Naive thymus-derived CD4-positive, alpha-beta T cell (primary cell): Measurements from ENCODE around the gene PRKN. TPM values are rescaled to one million over a fixed set of nuclear protein-coding genes. Genes with fewer than 3 reads are reported as not detected.

ENCODE experiments used
- ATAC-seq: fragments of 150-1000 bp; cut with Tn5 transposase; 2 replicates; pipeline ENCODE4 v1.10.0; 2021; ENCODE audit warnings: mild to moderate bottlenecking, moderate library complexity
- CTCF ChIA-PET: fragments of 350-600 bp; sonication (Branson Sonifier 250); formaldehyde crosslinking; loops from one replicate; lab custom pipeline; 2021; ENCODE audit warnings: antibody characterized with exemption; lab: Charles Lee
- POLR2A ChIA-PET: fragments of 350-600 bp; sonication (Branson Sonifier 250); formaldehyde crosslinking; loops from one replicate; lab custom pipeline; 2021; ENCODE audit warnings: antibody characterized with exemption, inconsistent platforms; lab: Charles Lee
- DNase-seq, 9 donors: peaks; one replicate each; pipeline versions ENCODE4 v3.0.0 to v3.0.0-alpha.2; 2020 to 2022; ENCODE audit warnings: mixed read lengths in 1 of 9
- H3K27ac ChIP-seq: one replicate; pipeline ENCODE4 v1.7.0; 2013; ENCODE audit warnings: mild to moderate bottlenecking, low read depth, low read length, moderate library complexity
- H3K27me3 ChIP-seq, 2 donors: one replicate each; pipeline ENCODE4 v1.7.0; 2013; ENCODE audit warnings: low read length in 2 of 2, mild to moderate bottlenecking in 2 of 2, moderate library complexity in 2 of 2; ENCODE audit not compliant: control insufficient read depth in 2 of 2, insufficient read depth in 2 of 2
- H3K36me3 ChIP-seq, 3 experiments: 1 replicate in 2 of 3; 2 replicates in 1 of 3; pipeline ENCODE4 v1.7.0; 2013; ENCODE audit warnings: low read length in 3 of 3, mild to moderate bottlenecking in 3 of 3, moderate library complexity in 1 of 3; ENCODE audit not compliant: insufficient read depth in 3 of 3, control insufficient read depth in 2 of 3
- H3K4me1 ChIP-seq, 2 donors: one replicate each; pipeline ENCODE4 v1.7.0; 2013; ENCODE audit warnings: low read length in 2 of 2, mild to moderate bottlenecking in 2 of 2, moderate library complexity in 1 of 2; ENCODE audit not compliant: control insufficient read depth in 2 of 2, insufficient read depth in 2 of 2
- H3K4me3 ChIP-seq: 2 replicates; pipeline ENCODE4 v1.7.0; 2013; ENCODE audit warnings: mild to moderate bottlenecking, low read length
- H3K9me3 ChIP-seq, 3 experiments: 1 replicate in 2 of 3; 2 replicates in 1 of 3; pipeline ENCODE4 v1.7.0; 2013; ENCODE audit warnings: low read length in 3 of 3; ENCODE audit not compliant: control insufficient read depth in 2 of 3
- H3K27ac Mint-ChIP-seq, 9 donors: one replicate each; pipeline ENCODE4 v1.8.0; 2020 to 2022; ENCODE audit warnings: mixed read lengths in 9 of 9, mild to moderate bottlenecking in 8 of 9, moderate library complexity in 5 of 9, inconsistent platforms in 2 of 9
- H3K27me3 Mint-ChIP-seq, 5 donors: one replicate each; pipeline ENCODE4 v1.8.0; 2021 to 2022; ENCODE audit warnings: mixed read lengths in 5 of 5, mild to moderate bottlenecking in 1 of 5
- H3K36me3 Mint-ChIP-seq, 5 donors: one replicate each; pipeline ENCODE4 v1.8.0; 2020 to 2022; ENCODE audit warnings: mixed read lengths in 5 of 5, mild to moderate bottlenecking in 3 of 5, inconsistent platforms in 1 of 5
- H3K4me1 Mint-ChIP-seq, 7 donors: one replicate each; pipeline ENCODE4 v1.8.0; 2020 to 2022; ENCODE audit warnings: mixed read lengths in 7 of 7, mild to moderate bottlenecking in 3 of 7, inconsistent platforms in 1 of 7
- H3K4me3 Mint-ChIP-seq, 10 donors: one replicate each; pipeline ENCODE4 v1.8.0; 2020 to 2022; ENCODE audit warnings: mild to moderate bottlenecking in 10 of 10, mixed read lengths in 10 of 10, moderate library complexity in 6 of 10, inconsistent platforms in 2 of 10
- H3K9me3 Mint-ChIP-seq, 11 donors: one replicate each; pipeline ENCODE4 v1.8.0; 2020 to 2022; ENCODE audit warnings: mixed read lengths in 11 of 11, mild to moderate bottlenecking in 4 of 11, inconsistent platforms in 1 of 11, moderate library complexity in 1 of 11
- intact Hi-C, 2 donors: fragments of 100-400 bp; cut with micrococcal nuclease; formaldehyde crosslinking; loops; one replicate each; pipeline ENCODE4 v1.15.1; 2023
- polyA plus RNA-seq, 2 donors: library from polyadenylated mRNA; unstranded; fragments of 300-500 nt; fragmentation: Illumina TruSeq; gene quantifications; one replicate each; pipeline ENCODE4 v1.2.3, GENCODE V29; 2021
- total RNA-seq, 6 experiments: library from RNA in 5 of 6; stranded (reverse) in 5 of 6; gene quantifications; 1 replicate in 5 of 6; 2 replicates in 1 of 6; pipeline ENCODE4 v1.2.3 and lab custom pipeline; 2021 to 2026

PRKN gene
- total and polyA plus RNA-seq, 7 experiments from 2014 or later: 0.44 to 10.3 (median 8.1) TPM

DNA sequence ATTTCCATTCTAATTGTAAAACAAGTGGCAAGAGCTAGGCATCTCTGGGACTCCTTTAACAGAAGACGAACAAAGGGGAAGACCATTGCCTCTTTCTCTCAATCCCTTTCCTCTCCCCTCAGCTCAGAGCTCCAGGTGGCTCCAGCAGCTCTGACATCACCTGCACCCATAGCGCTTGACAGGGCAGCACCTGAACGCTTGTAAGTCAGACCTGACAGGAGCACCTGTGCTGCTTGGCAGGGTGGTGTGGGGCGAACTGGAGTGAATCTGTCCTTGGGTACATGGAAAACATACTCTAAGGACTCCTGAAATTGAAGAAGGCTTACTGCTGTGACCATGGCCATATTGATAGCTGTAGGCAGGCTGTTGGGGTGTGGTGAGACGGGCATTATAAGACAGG lies 1044.2 kb downstream of the PRKN start:
- Histone ChIP-seq H3K27ac (no peak overlapping the region), H3K4me1 (no peaks in the 10 kb centered on the region), H3K36me3 (no peaks in the 10 kb centered on the region), H3K9me3 (no peaks in the 10 kb centered on the region), H3K27me3 (no peaks in the 10 kb centered on the region), H3K4me3 (no peak overlapping the region)
- no peak for DNase-seq
- ATAC-seq: no peak
- intact Hi-C loops: no loop called here
- Mint-ChIP-seq H3K27me3 (no peaks in the 10 kb centered on the region), H3K36me3 (no peaks in the 10 kb centered on the region), H3K4me1 (no peaks in the 10 kb centered on the region), H3K9me3 (peaks cover 0 to 2% (median 0%) of the 10 kb centered on the region in 11 donors), H3K27ac (no peak overlapping the region), H3K4me3 (no peak overlapping the region)
- ChIA-PET CTCF (no interaction called here), POLR2A (no interaction called here)

DNA sequence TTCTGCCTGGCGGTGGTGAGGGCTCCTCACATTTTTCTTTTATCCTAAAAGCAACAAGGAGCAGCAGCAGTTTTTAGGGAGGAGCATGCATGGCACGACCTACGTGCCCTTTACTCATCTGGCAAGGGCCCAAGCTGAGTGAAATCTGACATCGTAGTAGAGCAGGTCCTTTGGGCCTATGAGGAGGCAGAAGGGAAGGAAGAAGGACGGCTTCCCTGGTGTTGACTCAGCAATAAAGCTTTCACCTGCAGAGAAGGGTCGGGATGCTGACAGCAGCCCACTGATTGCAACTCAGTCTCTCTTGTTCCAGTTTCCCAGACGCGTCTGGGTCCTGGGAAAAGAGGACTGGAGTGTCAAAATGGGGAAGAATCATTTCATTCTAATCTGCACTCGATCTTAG lies 1044.6 kb downstream of the PRKN start:
- H3K27ac Mint-ChIP-seq: no peak overlapping the region
- no peak overlapping the region for H3K4me3 Mint-ChIP-seq
- no peaks in the 10 kb centered on the region for H3K4me1 Mint-ChIP-seq
- intact Hi-C loops: no loop called here
- POLR2A ChIA-PET: no interaction called here
- Histone ChIP-seq H3K27ac (no peak overlapping the region), H3K4me3 (no peak overlapping the region), H3K36me3 (no peaks in the 10 kb centered on the region), H3K4me1 (no peaks in the 10 kb centered on the region), H3K27me3 (no peaks in the 10 kb centered on the region), H3K9me3 (no peaks in the 10 kb centered on the region)
- no peaks in the 10 kb centered on the region for H3K27me3 Mint-ChIP-seq
- DNase-seq (no peak), ATAC-seq (no peak)
- CTCF ChIA-PET: no interaction called here
- H3K36me3 Mint-ChIP-seq: no peaks in the 10 kb centered on the region
- peaks cover 0 to 2% (median 0%) of the 10 kb centered on the region in 11 donors for H3K9me3 Mint-ChIP-seq

GRCh38 chr6:161679980-161680538 lies 1047.5 kb downstream of the PRKN start:
- H3K27me3 Mint-ChIP-seq: no peaks in the 10 kb centered on the region
- ChIA-PET POLR2A (no interaction called here), CTCF (no interaction called here)
- Histone ChIP-seq H3K27me3 (no peaks in the 10 kb centered on the region), H3K27ac (no peak overlapping the region), H3K4me3 (no peak overlapping the region), H3K4me1 (no peaks in the 10 kb centered on the region), H3K9me3 (no peaks in the 10 kb centered on the region), H3K36me3 (no peaks in the 10 kb centered on the region)
- no peak for DNase-seq
- no peak overlapping the region for H3K27ac Mint-ChIP-seq
- no peak for ATAC-seq
- no peaks in the 10 kb centered on the region for H3K36me3 Mint-ChIP-seq
- H3K4me1 Mint-ChIP-seq: no peaks in the 10 kb centered on the region
- H3K4me3 Mint-ChIP-seq: no peak overlapping the region
- H3K9me3 Mint-ChIP-seq: peaks cover 0 to 2% (median 0%) of the 10 kb centered on the region in 11 donors
- intact Hi-C loops: no loop called here

DNA sequence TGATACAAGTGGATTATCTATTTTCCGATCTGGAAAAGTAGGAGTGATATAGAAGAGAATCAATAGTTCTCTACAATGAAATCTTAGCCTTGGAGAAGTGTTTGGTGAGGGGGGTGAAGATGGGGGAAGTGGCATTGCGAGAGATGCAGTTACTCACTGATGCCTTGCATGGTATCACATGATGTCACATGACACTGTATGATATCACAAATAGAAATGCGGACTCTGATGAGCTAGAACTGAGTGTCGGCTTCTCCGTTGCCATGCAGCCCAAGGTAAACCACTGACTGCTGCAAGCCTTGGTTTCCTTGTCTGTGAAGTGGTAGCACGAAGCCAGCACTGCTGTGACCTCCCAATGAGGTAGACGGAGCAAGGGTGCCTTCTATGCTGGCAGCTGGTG lies 1050.4 kb downstream of the PRKN start:
- Mint-ChIP-seq H3K4me3 (no peak overlapping the region), H3K4me1 (no peaks in the 10 kb centered on the region), H3K27ac (no peak overlapping the region), H3K9me3 (peaks cover 0 to 2% (median 0%) of the 10 kb centered on the region in 11 donors), H3K27me3 (no peaks in the 10 kb centered on the region), H3K36me3 (no peaks in the 10 kb centered on the region)
- ChIA-PET POLR2A (no interaction called here), CTCF (no interaction called here)
- no peak for DNase-seq
- Histone ChIP-seq H3K36me3 (no peaks in the 10 kb centered on the region), H3K4me1 (no peaks in the 10 kb centered on the region), H3K9me3 (no peaks in the 10 kb centered on the region), H3K27me3 (no peaks in the 10 kb centered on the region), H3K27ac (no peak overlapping the region), H3K4me3 (no peak overlapping the region)
- no peak for ATAC-seq
- intact Hi-C loops: no loop called here

- DNase-seq: no peak
- no peak for ATAC-seq
- Mint-ChIP-seq H3K27ac (no peak overlapping the region), H3K9me3 (peaks cover 0 to 2% (median 0%) of the 10 kb centered on the region in 11 donors), H3K27me3 (no peaks in the 10 kb centered on the region), H3K4me3 (no peak overlapping the region), H3K4me1 (no peaks in the 10 kb centered on the region), H3K36me3 (no peaks in the 10 kb centered on the region)
- no peak overlapping the region for H3K27ac ChIP-seq
- no peak overlapping the region for H3K4me3 ChIP-seq
- H3K9me3 ChIP-seq: no peaks in the 10 kb centered on the region
- H3K36me3 ChIP-seq: no peaks in the 10 kb centered on the region
- ChIA-PET POLR2A (no interaction called here), CTCF (no interaction called here)
- H3K27me3 ChIP-seq: no peaks in the 10 kb centered on the region
- no peaks in the 10 kb centered on the region for H3K4me1 ChIP-seq
- intact Hi-C loops: no loop called here
Observed at GRCh38 chr6:161676586-161676985, 1051.0 kb downstream of the PRKN start.

- Histone ChIP-seq H3K4me1 (no peaks in the 10 kb centered on the region), H3K9me3 (no peaks in the 10 kb centered on the region), H3K27ac (no peak overlapping the region), H3K36me3 (no peaks in the 10 kb centered on the region), H3K4me3 (no peak overlapping the region), H3K27me3 (no peaks in the 10 kb centered on the region)
- DNase-seq: no peak
- no peaks in the 10 kb centered on the region for H3K4me1 Mint-ChIP-seq
- ChIA-PET POLR2A (no interaction called here), CTCF (no interaction called here)
- ATAC-seq: no peak
- H3K4me3 Mint-ChIP-seq: no peak overlapping the region
- H3K36me3 Mint-ChIP-seq: peaks cover 0 to 3% (median 0%) of the 10 kb centered on the region in 5 donors
- no peaks in the 10 kb centered on the region for H3K27me3 Mint-ChIP-seq
- intact Hi-C loops: no loop called here
- no peak overlapping the region for H3K27ac Mint-ChIP-seq
- peaks cover 0 to 2% (median 0%) of the 10 kb centered on the region in 11 donors for H3K9me3 Mint-ChIP-seq
Observed at GRCh38 chr6:161674930-161675682, 1052.5 kb downstream of the PRKN start.

- CTCF ChIA-PET: no interaction called here
- Histone ChIP-seq H3K4me1 (no peaks in the 10 kb centered on the region), H3K36me3 (no peaks in the 10 kb centered on the region), H3K27me3 (no peaks in the 10 kb centered on the region), H3K27ac (no peak overlapping the region), H3K4me3 (no peak overlapping the region), H3K9me3 (no peaks in the 10 kb centered on the region)
- no peaks in the 10 kb centered on the region for H3K4me1 Mint-ChIP-seq
- no peak overlapping the region for H3K4me3 Mint-ChIP-seq
- peaks cover 0 to 6% (median 0%) of the 10 kb centered on the region in 5 donors for H3K36me3 Mint-ChIP-seq
- H3K27ac Mint-ChIP-seq: no peak overlapping the region
- POLR2A ChIA-PET: no interaction called here
- H3K27me3 Mint-ChIP-seq: no peaks in the 10 kb centered on the region
- ATAC-seq: no peak
- intact Hi-C loops: no loop called here
- no peak for DNase-seq
- H3K9me3 Mint-ChIP-seq: peaks cover 0 to 2% (median 0%) of the 10 kb centered on the region in 11 donors
Observed at GRCh38 chr6:161673026-161673425, 1054.5 kb downstream of the PRKN start.
